Osteoblast (primary cell): ENCODE results near the gene ANKRD40CL. TPM values are rescaled to one million over a fixed set of nuclear protein-coding genes. Genes with fewer than 3 reads are reported as not detected.
A peak's percentile ranks its signal among the peaks of the same experiment; 100 is the strongest.

Source experiments
- DNase-seq: peaks from one replicate; pipeline ENCODE4 v3.0.0; 2011; ENCODE audit warnings: low spot score, mixed read lengths; ENCODE audit not compliant: insufficient read length; ENCODE audit errors: missing footprints
- H2AFZ ChIP-seq: 2 replicates; pipeline ENCODE4 v1.6.0; 2011; ENCODE audit warnings: mild to moderate bottlenecking, low read length
- H3K27ac ChIP-seq: 2 replicates; pipeline ENCODE4 v1.5.1; 2011; ENCODE audit warnings: mild to moderate bottlenecking, low read depth, low read length, moderate library complexity
- H3K27me3 ChIP-seq: 2 replicates; pipeline ENCODE4 v1.6.0; 2012; ENCODE audit warnings: mild to moderate bottlenecking, control low read depth, inconsistent platforms, low read length, moderate library complexity; ENCODE audit not compliant: insufficient read depth
- H3K36me3 ChIP-seq: 2 replicates; pipeline ENCODE4 v1.5.1; 2011; ENCODE audit warnings: mild to moderate bottlenecking, low read length, control low read depth, moderate library complexity; ENCODE audit not compliant: insufficient read depth
- H3K4me1 ChIP-seq: 2 replicates; pipeline ENCODE4 v1.5.1; 2011; ENCODE audit warnings: mild to moderate bottlenecking, low read length, control low read depth, moderate library complexity; ENCODE audit not compliant: insufficient read depth
- H3K4me2 ChIP-seq: 2 replicates; pipeline ENCODE4 v1.6.0; 2011; ENCODE audit warnings: mild to moderate bottlenecking, low read length; ENCODE audit not compliant: insufficient read depth
- H3K4me3 ChIP-seq: fragments of 200-600 bp; sonication (generic); 3 replicates; pipeline ENCODE4 v1.5.1; 2012; ENCODE audit warnings: mild to moderate bottlenecking, low read length, inconsistent platforms; ENCODE audit not compliant: insufficient read depth
- H3K79me2 ChIP-seq: 2 replicates; pipeline ENCODE4 v1.6.0; 2012; ENCODE audit warnings: mild to moderate bottlenecking, low read length, control low read depth, inconsistent platforms; ENCODE audit not compliant: insufficient read depth
- H3K9me3 ChIP-seq: 2 replicates; pipeline ENCODE4 v1.5.1; 2011; ENCODE audit warnings: low read depth, low read length, control low read depth
- H4K20me1 ChIP-seq: 2 replicates; pipeline ENCODE4 v1.6.0; 2012; ENCODE audit warnings: mild to moderate bottlenecking, low read length, control low read depth; ENCODE audit not compliant: insufficient read depth
- CTCF ChIP-seq: IDR thresholded peaks from 2 replicates; pipeline ENCODE4 v1.5.1; 2011; ENCODE audit warnings: mild to moderate bottlenecking, low read depth, low read length, moderate library complexity; ENCODE audit errors: extremely low read depth
- total RNA-seq: library from RNA; depleted of rRNA; stranded (reverse); fragments of >200 nt; gene quantifications from 2 replicates; pipeline ENCODE4 v1.2.3, GENCODE V29; 2012

Gene ANKRD40CL
- total RNA-seq, 1 donor: 0.36 TPM

- no peaks in the 10 kb centered on the region for H3K36me3 ChIP-seq
Observed at GRCh38 chr17:50808888-50809287, 41.6 kb upstream of the ANKRD40CL start.

GRCh38 chr17:50808413-50808812 is 41.1 kb upstream of the ANKRD40CL start:
- no peak overlapping the region for H3K4me3 ChIP-seq
- H3K9me3 ChIP-seq: no peaks in the 10 kb centered on the region
- H4K20me1 ChIP-seq: no peaks in the 10 kb centered on the region

More at GRCh38 chr17:50808888-50809287, 41.6 kb upstream of the ANKRD40CL start:
- no peaks in the 10 kb centered on the region for H3K9me3 ChIP-seq
- peaks cover 13% of the 10 kb centered on the region for H3K27me3 ChIP-seq
- DNase-seq: no peak
- H3K79me2 ChIP-seq: no peaks in the 10 kb centered on the region
- H3K27ac ChIP-seq: no peak overlapping the region
- H4K20me1 ChIP-seq: no peaks in the 10 kb centered on the region
- TF ChIP-seq CTCF: no peak
- no peak overlapping the region for H3K4me3 ChIP-seq
- H2AFZ ChIP-seq: no peak overlapping the region
- H3K4me2 ChIP-seq: no peak overlapping the region
- peaks cover 11% of the 10 kb centered on the region for H3K4me1 ChIP-seq

GRCh38 chr17:50807675-50808074 is 40.4 kb upstream of the ANKRD40CL start:
- H3K27me3 ChIP-seq: peaks cover 4% of the 10 kb centered on the region
- H3K27ac ChIP-seq: no peak overlapping the region
- H3K79me2 ChIP-seq: no peaks in the 10 kb centered on the region
- no peak overlapping the region for H3K4me2 ChIP-seq
- no peak for TF ChIP-seq CTCF
- no peaks in the 10 kb centered on the region for H4K20me1 ChIP-seq
- H3K9me3 ChIP-seq: no peaks in the 10 kb centered on the region
- H3K4me1 ChIP-seq: peaks cover 11% of the 10 kb centered on the region
- no peak overlapping the region for H3K4me3 ChIP-seq
- DNase-seq: no peak
- no peak overlapping the region for H2AFZ ChIP-seq
- no peaks in the 10 kb centered on the region for H3K36me3 ChIP-seq

More at GRCh38 chr17:50808413-50808812, 41.1 kb upstream of the ANKRD40CL start:
- Histone ChIP-seq H3K79me2 (no peaks in the 10 kb centered on the region), H3K4me2 (no peak overlapping the region), H3K27me3 (peaks cover 10% of the 10 kb centered on the region), H3K4me1 (peaks cover 11% of the 10 kb centered on the region), H3K36me3 (no peaks in the 10 kb centered on the region), H3K27ac (no peak overlapping the region), H2AFZ (no peak overlapping the region)
- no peak for TF ChIP-seq CTCF
- DNase-seq: no peak

GRCh38 chr17:50807009-50807408 is 39.7 kb upstream of the ANKRD40CL start:
- no peak for DNase-seq
- Histone ChIP-seq H3K27me3 (peaks cover 4% of the 10 kb centered on the region), H3K27ac (no peak overlapping the region), H3K4me2 (peak overlapping the region; percentile 13), H3K79me2 (no peaks in the 10 kb centered on the region), H3K9me3 (no peaks in the 10 kb centered on the region), H3K4me1 (peaks cover 11% of the 10 kb centered on the region), H3K4me3 (no peak overlapping the region), H3K36me3 (no peaks in the 10 kb centered on the region), H2AFZ (no peak overlapping the region), H4K20me1 (no peaks in the 10 kb centered on the region)
- TF ChIP-seq CTCF: no peak
